SKM-1 treated with dmso at 0.1 percent for 144 hours (cell line): ENCODE measurements around the gene OGDH.

Experiments
- DNase-seq: peaks from one replicate; lab custom pipeline; 2025; ENCODE audit not compliant: unreplicated experiment; lab: John Stamatoyannopoulos, UW

OGDH gene

DNA sequence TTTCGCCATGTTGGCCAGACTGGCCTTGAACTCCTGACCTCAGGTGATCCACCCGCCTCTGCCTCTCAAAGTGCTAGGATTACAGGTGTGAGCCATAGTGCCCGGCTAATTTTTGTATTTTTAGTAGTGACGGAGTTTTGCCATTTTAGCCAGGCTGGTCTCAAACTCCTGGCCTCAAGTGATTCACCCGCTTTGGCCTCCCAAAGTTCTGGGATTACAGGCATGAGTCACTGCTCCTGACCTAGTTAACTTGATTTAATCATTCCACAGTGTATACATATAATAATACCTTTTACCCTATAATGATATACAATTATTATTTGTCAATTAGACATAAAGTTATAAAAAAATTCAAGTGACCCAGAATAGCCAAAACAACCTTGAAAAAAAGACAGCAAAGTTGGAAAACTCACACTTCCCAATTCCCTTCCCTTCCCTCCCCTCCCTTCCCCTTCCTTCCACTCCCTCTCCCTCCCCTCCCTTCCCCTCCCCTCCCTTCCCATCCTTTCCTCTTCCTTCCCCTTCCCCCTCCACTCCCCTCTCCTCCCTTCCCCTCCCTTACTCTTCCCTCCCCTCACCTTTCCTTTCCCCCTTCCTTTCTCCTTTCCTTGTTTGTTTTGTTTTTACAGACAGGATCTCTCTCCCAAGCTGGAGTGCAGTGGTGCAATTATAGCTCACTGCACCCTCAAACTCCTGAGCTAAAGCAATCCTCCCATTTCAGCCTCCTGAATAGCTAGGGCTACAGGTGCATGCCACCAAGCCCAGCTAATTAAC, 127.5 kb downstream of the OGDH start:
- no peak for DNase-seq

GRCh38 chr7:44735403-44736165, 129.2 kb downstream of the OGDH start:
- no peak for DNase-seq

DNA sequence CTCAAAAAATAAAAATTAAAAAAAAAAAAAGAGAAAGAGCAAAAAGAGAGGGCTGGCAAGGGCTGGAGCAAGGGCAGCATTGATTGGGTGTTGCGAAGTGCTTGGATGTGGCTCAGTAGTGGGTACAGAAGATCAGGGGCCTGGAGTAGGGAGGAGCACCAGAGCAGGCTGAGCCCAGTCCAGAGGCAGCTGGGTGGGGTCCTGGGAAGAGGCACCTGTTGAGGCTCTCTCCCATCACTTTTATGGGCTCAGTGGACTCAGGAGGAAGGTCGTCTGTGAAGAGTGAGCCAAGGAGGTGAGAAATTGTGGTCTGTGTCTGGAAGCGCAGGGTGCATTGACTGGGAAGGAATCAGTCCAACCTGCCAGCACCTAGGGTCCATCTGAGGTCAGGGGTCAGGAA, 130.5 kb downstream of the OGDH start:
- no peak for DNase-seq

DNA sequence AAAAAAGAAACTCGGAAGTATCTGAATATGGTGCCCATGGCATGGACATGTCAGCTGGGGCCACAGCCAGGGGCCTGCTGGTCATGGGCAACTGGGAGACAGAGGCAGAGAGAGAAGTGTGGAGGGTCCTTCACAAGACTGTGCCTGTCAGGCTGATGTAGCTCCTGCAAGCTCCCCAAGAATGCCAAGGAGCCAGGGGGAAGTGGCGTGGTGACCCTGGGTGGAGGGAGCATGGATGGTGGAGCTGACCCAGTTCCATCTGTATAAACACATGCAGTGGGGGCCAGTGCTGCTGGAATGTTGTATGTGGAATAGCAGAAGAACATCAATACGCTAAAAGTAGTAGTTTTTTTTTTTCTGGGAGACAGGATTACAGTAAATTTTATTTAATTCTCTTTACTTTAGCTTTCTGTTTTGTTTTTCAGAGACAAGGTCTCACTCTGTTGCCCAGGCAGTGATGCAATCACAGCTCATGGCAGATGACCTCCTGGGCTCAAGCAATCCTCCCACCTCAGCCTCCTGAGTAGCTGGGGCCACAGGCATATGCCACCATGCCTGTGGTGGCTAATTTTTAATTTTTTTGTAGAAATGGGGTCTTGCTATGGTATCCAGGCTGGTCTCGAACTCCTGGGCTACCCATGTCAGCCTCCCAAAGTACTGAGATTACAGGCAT, 131.8 kb downstream of the OGDH start:
- DNase-seq, result no peak

DNA sequence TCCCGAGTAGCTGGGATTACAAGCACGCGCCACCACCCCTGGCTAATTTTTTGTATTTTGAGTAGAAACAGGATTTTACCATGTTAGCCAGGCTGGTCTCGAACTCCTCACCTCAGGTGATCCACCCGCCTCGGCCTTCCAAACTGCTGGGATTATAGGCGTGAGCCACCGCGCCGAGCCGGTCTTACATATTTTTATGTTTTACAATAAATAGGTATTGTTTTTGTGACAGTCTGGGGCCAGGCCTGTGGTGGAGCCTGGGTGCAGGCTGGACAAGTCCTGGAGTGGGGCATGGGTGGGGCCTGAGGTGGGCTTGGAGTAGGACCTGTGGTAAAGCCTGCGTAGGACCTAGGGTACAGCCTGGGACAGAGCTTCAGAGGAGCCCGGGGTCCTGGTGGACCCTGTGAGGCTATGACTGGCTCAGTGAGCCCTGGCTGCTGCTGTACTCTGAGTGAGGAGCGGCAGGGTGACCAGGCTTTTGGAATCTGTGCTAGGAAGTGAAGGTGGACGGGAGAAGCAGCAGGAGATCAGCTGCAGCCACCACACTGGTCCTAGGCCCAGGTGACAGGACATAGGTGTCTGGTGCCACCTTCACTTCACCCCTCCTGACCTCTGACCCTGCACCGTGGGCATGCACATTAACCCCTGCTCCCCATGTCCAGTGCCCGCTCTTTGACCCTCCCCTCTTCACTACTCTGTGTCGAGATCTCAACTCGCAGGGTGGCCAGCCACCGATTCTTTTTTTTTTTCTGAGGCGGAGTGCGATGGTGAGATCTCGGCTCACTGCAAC, 132.6 kb downstream of the OGDH start:
- no peak for DNase-seq

- no peak for DNase-seq
Measured at GRCh38 chr7:44740055-44740454, 133.6 kb downstream of the OGDH start.

- no peak for DNase-seq
Measured at GRCh38 chr7:44743750-44744149, 137.3 kb downstream of the OGDH start.

DNA sequence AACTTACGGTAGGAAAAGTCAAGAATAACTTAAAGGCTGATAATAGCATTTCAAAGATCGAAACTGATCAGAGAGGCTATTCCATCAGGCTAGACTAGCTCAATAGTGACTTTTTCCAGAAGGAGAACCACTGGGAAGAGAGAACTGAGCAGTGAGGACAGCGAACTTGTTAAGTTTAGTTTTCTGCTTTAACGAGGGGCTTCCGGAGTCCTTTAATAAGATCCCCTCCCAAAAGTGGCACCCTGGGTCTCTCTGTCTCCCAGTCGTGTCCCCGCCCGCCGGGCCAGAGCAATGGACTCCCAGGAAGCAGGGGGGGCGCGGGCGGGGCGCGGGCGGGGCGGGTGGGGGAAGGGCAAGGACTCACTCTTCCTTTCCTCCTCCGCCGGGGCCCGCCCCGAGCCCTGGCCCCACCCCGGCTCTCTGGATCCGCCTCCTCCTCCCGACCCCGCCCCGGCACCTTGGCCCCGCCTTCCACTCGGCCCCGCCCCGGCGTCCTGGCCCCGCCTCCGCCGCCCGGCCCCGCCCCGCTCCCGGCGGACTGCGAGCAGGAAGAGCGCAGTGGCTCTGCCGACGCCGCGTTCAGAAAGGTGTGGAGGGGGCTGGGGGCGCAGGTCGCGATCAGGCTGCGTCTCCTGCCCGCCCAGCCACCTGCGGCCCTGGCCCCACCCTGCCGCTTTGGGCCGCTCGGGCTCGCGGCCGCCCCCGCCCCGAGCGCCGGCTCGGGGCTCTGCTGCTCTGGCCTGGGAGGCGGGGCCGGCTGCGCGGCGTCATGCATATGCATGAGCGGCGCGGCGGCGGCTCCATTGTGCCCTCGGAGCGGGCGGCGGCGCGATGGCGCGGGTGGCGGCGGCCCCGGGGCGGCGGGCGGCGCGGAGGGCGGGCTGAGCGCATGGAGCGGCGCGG, 141.9 kb downstream of the OGDH start, which contains the start of gene ZMIZ2:
Gene ZMIZ2 (plus strand): TSS at position 803 of the 903 bp plus-strand sequence. CDS start 7,403 bp downstream, outside the sequence.
- peak; percentile 64 for DNase-seq

DNA sequence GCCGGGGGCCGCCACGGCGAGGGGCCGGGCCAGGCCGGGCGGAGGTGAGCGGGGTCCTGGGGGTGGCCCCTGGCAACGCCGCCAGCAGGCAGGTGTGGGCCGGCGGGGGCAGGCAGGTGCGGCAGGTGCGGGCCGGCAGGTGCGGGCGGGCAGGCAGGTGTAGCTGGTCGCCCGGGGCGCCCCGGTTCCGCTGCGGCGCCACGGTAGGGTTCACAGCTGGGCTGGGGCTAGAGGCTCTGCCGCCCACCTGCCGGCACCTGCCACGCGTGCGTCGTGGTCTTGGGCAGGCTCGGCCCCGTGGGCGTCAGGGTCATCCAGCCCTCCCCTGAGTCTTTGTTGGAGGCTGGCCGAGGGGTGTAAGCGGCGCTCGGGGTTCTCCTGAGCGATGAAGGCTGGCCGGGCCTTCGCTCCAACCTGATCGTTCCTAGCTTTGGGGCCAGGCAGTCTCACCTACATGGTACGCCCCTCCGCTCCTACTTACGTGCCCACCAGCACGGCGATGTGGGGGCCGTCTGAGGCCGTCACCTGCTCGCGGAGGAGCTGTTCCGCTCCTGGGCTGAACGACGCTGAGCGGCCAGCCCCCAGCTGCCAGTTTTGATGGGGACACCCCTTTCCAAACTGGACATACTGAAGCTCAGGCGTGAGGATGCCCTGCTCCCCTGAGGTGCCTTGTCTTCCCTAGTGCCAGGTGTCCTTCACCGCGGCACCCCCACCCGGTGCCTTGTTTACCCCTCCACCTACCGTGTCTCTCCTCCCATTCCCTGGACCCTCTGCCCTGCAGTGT, 142.7 kb downstream of the OGDH start:
- DNase-seq, result no peak

- no peak for DNase-seq
Measured at GRCh38 chr7:44749992-44750391, 143.6 kb downstream of the OGDH start.

DNA sequence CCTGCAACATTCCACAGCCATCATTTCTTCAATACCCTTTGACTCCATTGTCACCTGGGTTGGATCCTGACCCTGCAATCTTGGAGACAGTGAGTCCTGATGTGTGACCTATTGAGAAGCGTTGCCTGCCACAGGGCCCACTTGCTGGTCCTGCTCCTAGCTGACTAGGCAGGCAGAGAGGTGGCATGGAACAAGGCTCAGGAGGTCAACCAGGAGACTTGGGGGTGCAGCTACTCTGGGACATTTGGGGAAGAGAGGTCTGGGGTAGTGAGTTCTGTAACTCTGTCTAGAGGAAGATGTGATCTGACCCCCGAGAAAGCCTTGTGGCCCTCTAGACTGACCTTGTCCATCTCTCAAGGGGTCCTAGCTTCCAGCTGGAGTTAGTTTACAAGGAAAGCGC, 144.0 kb downstream of the OGDH start:
- DNase-seq, result no peak

GRCh38 chr7:44750921-44751571, 144.6 kb downstream of the OGDH start:
- DNase-seq, result no peak

DNA sequence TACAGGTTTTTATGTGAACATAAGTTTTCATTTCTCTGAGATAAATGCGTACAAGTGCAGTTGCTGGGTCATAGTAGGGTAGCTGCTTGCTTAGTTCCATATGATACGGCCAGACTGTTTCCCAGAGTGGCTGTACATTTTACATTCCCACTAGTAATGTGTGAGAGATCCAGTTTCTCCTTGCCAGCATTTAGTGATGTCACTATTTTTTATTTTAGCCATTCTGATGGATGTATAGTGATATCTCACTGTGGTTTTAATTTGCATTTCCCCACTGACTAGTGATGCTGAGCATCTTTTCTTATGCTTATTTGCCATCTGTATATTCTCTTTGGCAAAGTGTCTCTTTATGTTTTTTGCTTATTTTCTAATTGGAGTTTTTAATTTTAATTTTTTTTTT, 146.4 kb downstream of the OGDH start:
- no peak for DNase-seq

- no peak for DNase-seq
Measured at GRCh38 chr7:44754802-44755697, 148.6 kb downstream of the OGDH start.

- DNase-seq, result no peak
Measured at GRCh38 chr7:44755698-44756627, 149.5 kb downstream of the OGDH start.

DNA sequence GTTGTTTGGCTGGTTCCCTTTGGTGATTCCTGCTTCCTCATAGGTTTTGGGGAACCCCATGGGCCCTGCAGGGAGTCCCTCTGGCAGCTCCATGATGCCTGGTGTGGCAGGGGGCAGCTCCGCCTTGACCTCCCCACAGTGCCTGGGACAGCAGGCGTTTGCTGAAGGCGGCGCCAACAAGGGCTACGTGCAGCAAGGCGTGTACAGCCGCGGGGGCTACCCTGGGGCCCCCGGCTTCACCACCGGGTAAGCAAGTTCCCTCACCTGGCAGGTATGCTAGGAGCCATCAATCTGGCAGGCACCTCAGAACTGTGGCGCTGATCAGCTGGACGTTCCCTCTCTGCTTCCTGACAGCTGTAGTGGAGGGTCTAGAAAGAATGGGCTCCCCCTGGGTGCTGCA, 150.5 kb downstream of the OGDH start:
- no peak for DNase-seq

- no peak for DNase-seq
Measured at GRCh38 chr7:44757311-44757710, 150.9 kb downstream of the OGDH start.
